AG10803 (cell line): Measurements from ENCODE around the gene ERBIN.
"Not testable (repeated sequence)": the region's sequence is repeated elsewhere in the genome, so short reads cannot be mapped to it uniquely, and the experiment has no call there.

ENCODE experiments used
- DNase-seq: peaks from one replicate; pipeline ENCODE4 v3.0.0; 2010; ENCODE audit warnings: low read depth
- H3K4me3 ChIP-seq: 2 replicates; pipeline ENCODE4 v1.5.1; 2011; ENCODE audit warnings: mild to moderate bottlenecking, low read length, control low read depth
- CTCF ChIP-seq: conservative IDR thresholded peaks from 2 replicates; pipeline ENCODE4 v1.5.1; 2011; ENCODE audit warnings: mild to moderate bottlenecking, low read length, control low read depth, inconsistent platforms

ERBIN gene

GRCh38 chr5:65907135-65907534, 19.2 kb upstream of the ERBIN start:
- DNase-seq, result peak; percentile 63
- TF ChIP-seq CTCF, result no peak
- no peak overlapping the region for H3K4me3 ChIP-seq

DNA sequence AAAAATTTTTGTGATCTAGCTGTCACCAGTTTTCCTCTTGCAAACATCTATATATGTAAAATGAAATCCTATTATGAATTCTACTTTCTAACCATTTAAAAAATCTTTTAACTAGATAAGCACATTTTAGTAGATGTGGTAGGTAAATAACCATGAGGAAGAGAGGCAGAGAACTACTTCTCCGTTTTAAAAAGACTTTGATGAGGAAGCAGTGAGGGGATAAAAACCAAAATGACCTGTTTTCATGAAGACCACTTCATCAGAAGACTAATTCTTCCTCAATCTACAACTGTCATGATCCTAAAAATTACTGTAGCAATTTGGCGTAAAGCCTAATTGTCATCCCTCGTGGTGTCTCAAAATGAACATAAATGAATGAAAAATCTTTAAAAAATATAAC, 15.7 kb upstream of the ERBIN start:
- no peak for TF ChIP-seq CTCF
- H3K4me3 ChIP-seq, result no peak overlapping the region
- DNase-seq, result no peak

- TF ChIP-seq CTCF, result no peak
- no peak overlapping the region for H3K4me3 ChIP-seq
- no peak for DNase-seq
Observed at GRCh38 chr5:65912311-65912710, 14.1 kb upstream of the ERBIN start.

GRCh38 chr5:65913519-65913918, 12.9 kb upstream of the ERBIN start:
- no peak for TF ChIP-seq CTCF
- H3K4me3 ChIP-seq, result no peak overlapping the region
- DNase-seq, result no peak

DNA sequence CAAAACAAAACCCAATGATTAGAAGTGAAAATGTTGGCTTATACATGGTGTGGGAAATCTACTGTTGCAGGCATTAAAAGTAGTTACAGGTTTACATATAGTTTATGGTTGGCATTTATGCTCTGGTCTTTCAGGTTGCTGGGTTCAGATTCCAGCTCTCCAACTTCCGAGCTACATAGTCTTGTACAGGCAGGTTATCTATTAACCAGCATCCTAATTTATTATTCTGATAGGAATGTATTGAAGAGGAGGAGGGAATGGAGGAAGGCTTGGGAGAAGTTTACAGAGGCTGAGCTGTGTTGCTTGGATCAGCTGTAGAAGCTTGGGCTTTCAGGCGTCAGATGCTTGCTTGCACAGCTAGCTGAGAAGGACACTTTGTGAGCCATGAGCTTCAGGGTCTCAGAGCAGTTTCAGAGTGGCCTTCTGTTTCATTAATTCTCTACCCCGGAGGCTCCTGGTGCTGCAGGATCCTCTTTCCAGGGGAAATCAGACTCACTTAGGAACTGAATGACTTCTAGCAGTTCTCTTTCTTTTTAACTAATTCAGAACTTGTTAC, 11.7 kb upstream of the ERBIN start:
- DNase-seq, result no peak
- no peak for TF ChIP-seq CTCF
- H3K4me3 ChIP-seq, result no peak overlapping the region

DNA sequence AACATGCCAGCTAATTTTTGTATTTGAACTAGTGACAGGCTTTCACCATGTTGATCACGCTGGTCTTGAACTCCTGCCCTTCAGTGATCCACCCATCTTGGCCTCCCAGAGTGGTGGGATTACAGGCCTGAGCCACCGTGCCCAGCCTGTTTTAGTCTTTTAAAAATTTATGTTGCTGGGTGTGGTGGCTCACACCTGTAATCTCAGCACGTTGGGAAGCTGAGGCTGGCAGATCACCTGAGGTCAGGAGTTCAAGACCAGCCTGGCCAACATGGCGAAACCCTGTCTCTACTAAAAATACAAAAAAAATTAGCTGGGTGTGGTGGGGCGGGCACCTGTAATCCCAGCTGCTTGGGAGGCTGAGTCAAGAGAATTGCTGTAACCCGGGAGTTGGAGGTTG, 10.7 kb upstream of the ERBIN start:
- H3K4me3 ChIP-seq, DNase-seq: not testable (repeated sequence)

DNA sequence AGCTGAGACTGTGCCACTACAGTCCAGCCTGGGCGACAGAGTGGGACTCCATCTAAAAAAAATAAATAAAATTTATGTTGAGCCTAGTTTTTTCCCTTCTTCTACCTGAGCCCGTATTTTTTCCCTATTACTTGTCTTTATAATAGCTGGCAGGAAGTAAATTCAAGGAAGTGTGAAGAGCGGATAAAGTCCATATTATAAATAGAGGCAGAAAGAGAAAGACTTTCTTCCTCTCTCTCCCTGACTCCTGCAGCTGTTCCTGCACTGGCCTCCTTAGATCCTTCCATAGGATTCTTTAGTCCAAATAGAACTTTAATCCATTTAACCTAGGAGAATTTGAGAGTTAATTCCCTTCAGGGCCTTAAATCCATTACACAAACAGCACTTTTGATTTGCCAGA, 10.3 kb upstream of the ERBIN start:
- no peak overlapping the region for H3K4me3 ChIP-seq
- TF ChIP-seq CTCF, result no peak
- no peak for DNase-seq

DNA sequence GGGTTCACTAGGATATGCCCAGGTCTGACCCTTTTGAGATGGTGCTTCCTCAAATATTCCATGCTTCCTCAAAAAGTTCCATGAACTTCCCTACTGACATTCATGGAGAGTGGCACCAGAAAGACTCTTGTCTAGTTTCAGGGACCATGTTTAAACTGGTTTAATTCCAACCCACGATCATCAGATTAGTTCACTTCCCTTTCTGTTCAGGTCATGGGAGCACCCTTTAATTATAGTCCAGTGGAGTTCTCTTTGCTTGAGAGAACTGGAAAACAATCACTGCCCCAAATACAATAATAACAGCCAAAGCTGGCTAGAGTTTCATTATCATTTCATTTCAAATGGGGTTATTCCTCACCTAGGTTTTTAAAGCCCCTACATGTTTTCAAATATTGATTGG, 9.7 kb upstream of the ERBIN start:
- H3K4me3 ChIP-seq, result no peak overlapping the region
- TF ChIP-seq CTCF, result no peak
- no peak for DNase-seq
